A172 (cell line): Measurements from ENCODE around the gene SCGB1C1. TPM values are rescaled to one million over a fixed set of nuclear protein-coding genes. Genes with fewer than 3 reads are reported as not detected.

ENCODE experiments used
- total RNA-seq: library from RNA; depleted of rRNA; stranded (reverse); fragments of >200 nt; shearing (Covaris generic); gene quantifications from 2 replicates; pipeline ENCODE4 v1.2.3, GENCODE V29; 2014; rRNA removed

The SCGB1C1 gene
- total RNA-seq, 1 experiment from 2014 or later, result not detected

Other genes with a start within 250 kb of the SCGB1C1 start
- gene BET1L, start 14.3 kb downstream of the SCGB1C1 start, total RNA-seq, result 11.9 and 29.8 TPM in 2 replicates
- 276 and 287 TPM in 2 replicates for gene RIC8A, start 14.6 kb downstream of the SCGB1C1 start, total RNA-seq
- gene SIRT3, start 43.3 kb downstream of the SCGB1C1 start, total RNA-seq, result 17.5 and 19.7 TPM in 2 replicates
- 279 and 376 TPM in 2 replicates for gene PSMD13, start 43.9 kb downstream of the SCGB1C1 start, total RNA-seq
- gene NLRP6, start 85.3 kb downstream of the SCGB1C1 start, total RNA-seq, result not detected in 2 replicates
- 13.0 and 14.2 TPM in 2 replicates for gene PGGHG, start 96.0 kb downstream of the SCGB1C1 start, total RNA-seq
- not detected in 2 replicates for gene IFITM5, start 106.4 kb downstream of the SCGB1C1 start, total RNA-seq
- 17.6 and 22.6 TPM in 2 replicates for gene IFITM2, start 114.7 kb downstream of the SCGB1C1 start, total RNA-seq
- 3.1 and 4.5 TPM in 2 replicates for gene IFITM1, start 121.0 kb downstream of the SCGB1C1 start, total RNA-seq
- 63.1 and 73.6 TPM in 2 replicates for gene IFITM3, start 127.8 kb downstream of the SCGB1C1 start, total RNA-seq
- 27.9 and 40.8 TPM in 2 replicates for gene B4GALNT4, start 176.4 kb downstream of the SCGB1C1 start, total RNA-seq
- 39.8 and 44.0 TPM in 2 replicates for gene PKP3, start 201.1 kb downstream of the SCGB1C1 start, total RNA-seq
- gene SIGIRR, start 221.9 kb downstream of the SCGB1C1 start, total RNA-seq, result 3.8 and 3.9 TPM in 2 replicates
- gene ANO9, start 248.9 kb downstream of the SCGB1C1 start, total RNA-seq, result 0.19 TPM in 1 of 2 replicates, not detected in the other